ENCODE data around the gene LACTBL1.

The LACTBL1 gene

GRCh38 chr1:22906968-22907367 is 65.7 kb downstream of the LACTBL1 start:
- Histone ChIP-seq H3K23ac (ENCODE audit: low read length in 2 of 2) (no peak overlapping the region), H3K18ac (ENCODE audit: low read depth in 1 of 2, low read length in 2 of 2) (no peak overlapping the region), H2BK12ac (ENCODE audit: low read length in 2 of 2) (no peak overlapping the region), H3K4me2 (ENCODE audit: low read length, poor library complexity, severe bottlenecking) (no peak overlapping the region), H3K27me3 (ENCODE audit: control insufficient read depth in 1 of 2, insufficient read depth in 1 of 2, low read length in 2 of 2) (peaks cover 0 to 15% of the 10 kb centered on the region in 2 experiments), H2BK5ac (ENCODE audit: low read depth, low read length, poor library complexity, severe bottlenecking) (no peak overlapping the region), H4K8ac (ENCODE audit: low read length) (no peak overlapping the region), H3K4ac (ENCODE audit: low read depth in 1 of 2, low read length in 2 of 2) (no peak overlapping the region), H3K4me1 (ENCODE audit: control insufficient read depth, insufficient read depth, low read depth, low read length) (peaks cover 5% of the 10 kb centered on the region), H3K9ac (ENCODE audit: low read length) (no peak overlapping the region), H2BK120ac (ENCODE audit: low read depth, low read length) (no peak overlapping the region), H3K27ac (ENCODE audit: low read length, poor library complexity, severe bottlenecking) (no peak overlapping the region), H3K79me1 (replicated peaks; ENCODE audit: low read length, poor library complexity, severe bottlenecking) (no peaks in the 10 kb centered on the region), H4K91ac (ENCODE audit: low read length) (no peak overlapping the region), H3K36me3 (ENCODE audit: control insufficient read depth in 1 of 2, insufficient read depth in 2 of 2, low read depth in 1 of 2, low read length in 2 of 2) (peaks cover 0 to 70% of the 10 kb centered on the region in 2 experiments), H3K4me3 (ENCODE audit: insufficient read depth in 1 of 2, low read depth in 1 of 2, low read length in 2 of 2) (no peak overlapping the region), H3K14ac (ENCODE audit: low read length in 2 of 2) (no peak overlapping the region), H2AFZ (ENCODE audit: low read depth, low read length) (no peak overlapping the region), H2BK15ac (ENCODE audit: low read depth, poor library complexity, severe bottlenecking) (no peak overlapping the region), H2AK5ac (ENCODE audit: low read length, severe bottlenecking) (no peak overlapping the region), H3K9me3 (ENCODE audit: control insufficient read depth, low read length) (no peaks in the 10 kb centered on the region)
- DNase-seq = no peak
- WGBS = 80% methylated on average over 2 of the region's 2 CpGs

- Histone ChIP-seq H2AFZ (ENCODE audit: low read depth, low read length) (no peak overlapping the region), H3K27me3 (ENCODE audit: control insufficient read depth in 1 of 2, insufficient read depth in 1 of 2, low read length in 2 of 2) (peaks cover 0 to 5% of the 10 kb centered on the region in 2 experiments)
- 99% methylated on average over 2 of the region's 3 CpGs for WGBS
Measured at GRCh38 chr1:22903113-22903512, 69.6 kb downstream of the LACTBL1 start.

More at GRCh38 chr1:22903113-22903512, 69.6 kb downstream of the LACTBL1 start:
- Histone ChIP-seq H3K4me1 (ENCODE audit: control insufficient read depth, insufficient read depth, low read depth, low read length) (peaks cover 5% of the 10 kb centered on the region), H3K79me1 (replicated peaks; ENCODE audit: low read length, poor library complexity, severe bottlenecking) (peaks cover 2% of the 10 kb centered on the region), H4K8ac (ENCODE audit: low read length) (no peak overlapping the region), H3K36me3 (ENCODE audit: control insufficient read depth in 1 of 2, insufficient read depth in 2 of 2, low read depth in 1 of 2, low read length in 2 of 2) (peaks cover 0 to 49% of the 10 kb centered on the region in 2 experiments), H2AK5ac (ENCODE audit: low read length, severe bottlenecking) (no peak overlapping the region), H3K4ac (ENCODE audit: low read depth in 1 of 2, low read length in 2 of 2) (no peak overlapping the region), H4K91ac (ENCODE audit: low read length) (no peak overlapping the region), H2BK12ac (ENCODE audit: low read length in 2 of 2) (no peak overlapping the region), H3K27ac (ENCODE audit: low read length, poor library complexity, severe bottlenecking) (no peak overlapping the region), H3K4me2 (ENCODE audit: low read length, poor library complexity, severe bottlenecking) (no peak overlapping the region), H3K9me3 (ENCODE audit: control insufficient read depth, low read length) (no peaks in the 10 kb centered on the region), H3K4me3 (ENCODE audit: insufficient read depth in 1 of 2, low read depth in 1 of 2, low read length in 2 of 2) (no peak overlapping the region), H3K23ac (ENCODE audit: low read length in 2 of 2) (no peak overlapping the region), H2BK5ac (ENCODE audit: low read depth, low read length, poor library complexity, severe bottlenecking) (no peak overlapping the region), H3K14ac (ENCODE audit: low read length in 2 of 2) (peak overlapping the region in 1 of 2 experiments; percentile 13), H2BK15ac (ENCODE audit: low read depth, poor library complexity, severe bottlenecking) (no peak overlapping the region), H3K9ac (ENCODE audit: low read length) (no peak overlapping the region), H3K18ac (ENCODE audit: low read depth in 1 of 2, low read length in 2 of 2) (no peak overlapping the region), H2BK120ac (ENCODE audit: low read depth, low read length) (no peak overlapping the region)
- DNase-seq = no peak

All from mesenchymal stem cell (in vitro differentiated cells and primary cell).